ENCODE data around the gene PPP1R9A.

- TF ChIP-seq CTCF (conservative IDR thresholded peaks at IDR 0.05; ENCODE audit: low read depth, low read length) (no peak), EZH2 (IDR thresholded peaks at IDR 0.05; ENCODE audit: borderline replicate concordance, low read depth, low read length, poor library complexity, severe bottlenecking) (no peak)
Observed at GRCh38 chr7:95213148-95213547, 305.8 kb downstream of the PPP1R9A start.
